COLO829 (cell line): ENCODE measurements around the gene CEMIP2.

Experiments used
- DNase-seq: peaks from one replicate; pipeline ENCODE4 v3.0.0; 2012; ENCODE audit warnings: low spot score

Gene CEMIP2

GRCh38 chr9:71637926-71638325, 130.4 kb downstream of the CEMIP2 start:
- DNase-seq, result no peak

- DNase-seq, result no peak
These were observed 130.9 kb downstream of the CEMIP2 start for GRCh38 chr9:71637375-71637774.

GRCh38 chr9:71636143-71636839, 132.0 kb downstream of the CEMIP2 start:
- no peak for DNase-seq

DNA sequence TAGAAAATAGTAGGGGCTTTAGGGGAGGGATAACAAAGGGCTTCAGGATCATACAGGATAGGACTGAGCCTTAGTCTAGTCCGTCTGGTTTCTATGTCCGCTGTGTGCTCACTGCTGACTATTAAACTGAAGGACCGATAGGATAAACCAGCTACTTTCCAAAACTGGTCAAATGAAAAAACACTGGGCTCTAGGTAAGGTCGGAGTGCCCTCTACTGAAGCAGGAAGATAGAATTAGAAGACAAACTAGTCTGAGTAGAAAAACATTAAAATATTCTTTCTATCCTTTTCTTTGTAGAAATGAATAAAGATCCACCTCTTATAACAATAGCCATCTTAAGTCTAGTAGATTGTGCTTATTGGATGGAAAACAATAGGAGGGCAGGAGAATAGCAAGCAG, 133.6 kb downstream of the CEMIP2 start:
- no peak for DNase-seq
